HCT116 (cell line): Measurements from ENCODE around the gene NRCAM. TPM values are rescaled to one million over a fixed set of nuclear protein-coding genes. Genes with fewer than 3 reads are reported as not detected.

Experiments used
- ATAC-seq: fragments of 200-7000 bp; cut with Tn5 transposase; 2 replicates; pipeline ENCODE4 v1.9.1; 2020; ENCODE audit warnings: mild to moderate bottlenecking, moderate library complexity
- BruUV-seq: library from RNA; stranded (reverse); fragments of 400-500 nt; replicated peaks from 2 replicates; lab custom pipeline; 2021; lab: Mats Ljungman, UMichigan
- CTCF ChIA-PET: fragments of 300-600 bp; sonication (Branson Sonifier 250); formaldehyde crosslinking; loops from one replicate; lab custom pipeline; 2021; ENCODE audit warnings: antibody characterized with exemption; lab: Charles Lee
- POLR2A ChIA-PET: fragments of 300-600, 350-600 bp; sonication (Branson Sonifier 250); formaldehyde crosslinking; loops from one replicate; lab custom pipeline; 2021; ENCODE audit warnings: antibody characterized with exemption; lab: Charles Lee
- RAD21 ChIA-PET, 2 experiments: fragments of 300-600 bp; sonication (Branson Sonifier 250); formaldehyde crosslinking; loops; one replicate each; lab custom pipeline; 2023; ENCODE audit warnings: low total read pairs in 2 of 2; ENCODE audit not compliant: uncharacterized antibody in 2 of 2, unreplicated experiment in 2 of 2, low non-redundant PET in 1 of 2; lab: Charles Lee
- DNase-seq: peaks from one replicate; pipeline ENCODE4 v3.0.0-alpha.2; 2010; ENCODE audit warnings: low read depth, low spot score
- H2AFZ ChIP-seq: fragments of 200-600 bp; shearing (Covaris generic), sonication (generic); 2 replicates; pipeline ENCODE4 v1.6.1; 2017; ENCODE audit warnings: low read depth, mixed run types, mixed read lengths, antibody characterized with exemption, low read length; ENCODE audit not compliant: poor library complexity, severe bottlenecking
- H3K27ac ChIP-seq: 2 replicates; pipeline ENCODE4 v1.5.1; 2012; ENCODE audit warnings: low read depth, low read length
- H3K27me3 ChIP-seq: fragments of 200-600 bp; sonication (generic); 2 replicates; pipeline ENCODE4 v1.6.1; 2016; ENCODE audit warnings: mixed run types, low read length, mixed read lengths; ENCODE audit not compliant: insufficient read depth
- H3K36me3 ChIP-seq, 2 experiments: fragments of 200-500 bp in 1 of 2; fragments of 200-600 bp in 1 of 2; sonication (Bioruptor generic) in 1 of 2; sonication (generic) in 1 of 2; 2 replicates each; pipeline versions ENCODE4 v1.5.1 to v1.6.1; 2014 to 2016; ENCODE audit warnings: low read length in 2 of 2, inconsistent platforms in 1 of 2, mixed read lengths in 1 of 2, mixed run types in 1 of 2; ENCODE audit not compliant: insufficient read depth in 2 of 2, control insufficient read depth in 1 of 2
- H3K4me1 ChIP-seq, 2 experiments: fragments of 200-600 bp in 1 of 2; sonication (generic) in 1 of 2; 2 replicates each; pipeline versions ENCODE4 v1.5.1 to v1.6.1; 2012 to 2017; ENCODE audit warnings: low read length in 2 of 2, inconsistent platforms in 1 of 2, mild to moderate bottlenecking in 1 of 2, mixed read lengths in 1 of 2, mixed run types in 1 of 2, moderate library complexity in 1 of 2; ENCODE audit not compliant: insufficient read depth in 2 of 2, control insufficient read depth in 1 of 2
- H3K4me2 ChIP-seq: fragments of 200-600 bp; sonication (generic); 2 replicates; pipeline ENCODE4 v1.6.1; 2017; ENCODE audit warnings: mixed run types, low read length, mixed read lengths
- H3K4me3 ChIP-seq, 2 experiments: fragments of 200-600 bp in 1 of 2; sonication (generic) in 1 of 2; replicated peaks in 1 of 2; 2 replicates each; pipeline ENCODE4 v1.5.1; 2011 to 2016; ENCODE audit warnings: low read length in 2 of 2, control low read depth in 1 of 2, low read depth in 1 of 2, mild to moderate bottlenecking in 1 of 2, mixed read lengths in 1 of 2, mixed run types in 1 of 2
- H3K79me2 ChIP-seq: fragments of 200-600 bp; sonication (generic); 2 replicates; pipeline ENCODE4 v1.6.1; 2017; ENCODE audit warnings: mild to moderate bottlenecking, mixed run types, low read length, moderate library complexity, mixed read lengths; ENCODE audit not compliant: insufficient read depth
- H3K9ac ChIP-seq: fragments of 200-600 bp; sonication (generic); 2 replicates; pipeline ENCODE4 v1.6.1; 2016; ENCODE audit warnings: low read length, mixed read lengths
- H3K9me2 ChIP-seq: fragments of 200-600 bp; sonication (generic), shearing (Covaris generic); 2 replicates; pipeline ENCODE4 v1.6.1; 2017; ENCODE audit warnings: mixed run types, mild to moderate bottlenecking, moderate library complexity; ENCODE audit not compliant: insufficient read depth
- H3K9me3 ChIP-seq, 2 experiments: fragments of 200-500 bp in 1 of 2; fragments of 200-600 bp in 1 of 2; sonication (Bioruptor generic) in 1 of 2; sonication (generic) in 1 of 2; 2 replicates each; pipeline ENCODE4 v1.6.1; 2014 to 2017; ENCODE audit warnings: low read length in 2 of 2, mixed read lengths in 2 of 2, inconsistent platforms in 1 of 2, low read depth in 1 of 2, mild to moderate bottlenecking in 1 of 2, mixed run types in 1 of 2, moderate library complexity in 1 of 2; ENCODE audit not compliant: control insufficient read depth in 1 of 2, insufficient read depth in 1 of 2
- H4K20me1 ChIP-seq: fragments of 200-600 bp; sonication (generic), shearing (Covaris generic); 2 replicates; pipeline ENCODE4 v1.6.1; 2017; ENCODE audit warnings: mixed run types, mild to moderate bottlenecking, moderate library complexity; ENCODE audit not compliant: insufficient read depth
- CEBPB ChIP-seq: IDR thresholded peaks from 2 replicates; pipeline ENCODE4 v1.6.1; 2012; ENCODE audit warnings: low read depth
- FOSL1 ChIP-seq: IDR thresholded peaks from 2 replicates; pipeline ENCODE4 v1.6.1; 2012; ENCODE audit warnings: low read depth
- MAX ChIP-seq: IDR thresholded peaks from 2 replicates; pipeline ENCODE4 v1.6.1; 2012
- RAD21 ChIP-seq: IDR thresholded peaks from 2 replicates; pipeline ENCODE4 v1.6.1; 2012; ENCODE audit warnings: low read depth, mild to moderate bottlenecking
- SIN3A ChIP-seq: IDR thresholded peaks from 2 replicates; pipeline ENCODE4 v1.6.1; 2012; ENCODE audit warnings: low read depth
- SP1 ChIP-seq: IDR thresholded peaks from 2 replicates; pipeline ENCODE4 v1.6.1; 2012; ENCODE audit warnings: low read depth
- SRF ChIP-seq: IDR thresholded peaks from 2 replicates; pipeline ENCODE4 v1.6.1; 2012; ENCODE audit warnings: low read depth
- YY1 ChIP-seq: IDR thresholded peaks from 2 replicates; pipeline ENCODE4 v1.6.1; 2011; ENCODE audit warnings: low read length, low read depth, moderate library complexity, mild to moderate bottlenecking; ENCODE audit not compliant: insufficient replicate concordance; ENCODE audit errors: extremely low read depth
- ZBTB33 ChIP-seq: IDR thresholded peaks from 2 replicates; pipeline ENCODE4 v1.6.1; 2011; ENCODE audit warnings: mild to moderate bottlenecking, low read length, moderate library complexity; ENCODE audit not compliant: insufficient replicate concordance; ENCODE audit errors: extremely low read depth
- ZNF274 ChIP-seq: fragments of 200-500 bp; sonication (Bioruptor generic); IDR thresholded peaks from 2 replicates; pipeline ENCODE4 v1.6.1; 2014; ENCODE audit warnings: mild to moderate bottlenecking, low read depth, low read length, inconsistent platforms
- intact Hi-C: fragments of 100-400 bp; cut with micrococcal nuclease; formaldehyde crosslinking; loops from 2 replicates; pipeline ENCODE4 v1.10.0; 2022
- total RNA-seq: library from RNA; stranded (reverse); gene quantifications from one replicate; pipeline ENCODE4 v1.2.1, GENCODE V29; 2021; ENCODE audit not compliant: unreplicated experiment

Gene NRCAM
- total RNA-seq, 1 experiment from 2014 or later: 0.15 TPM

- BruUV-seq: no TSS peak
- no peak overlapping the region for H3K4me2 ChIP-seq
- CTCF ChIA-PET: no interaction called here
- RAD21 ChIA-PET: no interaction called here
- H3K9me2 ChIP-seq: no peaks in the 10 kb centered on the region; the same call in 1 of the 2 replicates
- H2AFZ ChIP-seq: no peak overlapping the region
- H3K27me3 ChIP-seq: no peaks in the 10 kb centered on the region
- no peaks in the 10 kb centered on the region for H4K20me1 ChIP-seq
- no peak overlapping the region for H3K9ac ChIP-seq
- H3K9me3 ChIP-seq: no peaks in the 10 kb centered on the region
- no peak overlapping the region for H3K4me3 ChIP-seq
- TF ChIP-seq RAD21 (no peak), CEBPB (no peak), MAX (no peak), SP1 (no peak), FOSL1 (no peak), ZBTB33 (no peak), SRF (no peak)
- H3K4me1 ChIP-seq: 0 out of 4 replicates have a peak, but pooled peaks cover 0 to 4% of the 10 kb centered on the region in 2 experiments
- no peaks in the 10 kb centered on the region for H3K36me3 ChIP-seq
- intact Hi-C loops: no loop called here
- POLR2A ChIA-PET: no interaction called here
- no peaks in the 10 kb centered on the region for H3K79me2 ChIP-seq
- ATAC-seq (no peak), DNase-seq (no peak)
- no peak overlapping the region for H3K27ac ChIP-seq
Measured at GRCh38 chr7:108413337-108413736, 42.9 kb downstream of the NRCAM start.

GRCh38 chr7:108409146-108409545 is 47.1 kb downstream of the NRCAM start:
- Histone ChIP-seq H3K79me2 (no peaks in the 10 kb centered on the region), H3K36me3 (no peaks in the 10 kb centered on the region), H2AFZ (no peak overlapping the region), H3K4me3 (no peak overlapping the region), H4K20me1 (no peaks in the 10 kb centered on the region), H3K27me3 (no peaks in the 10 kb centered on the region), H3K9me2 (no peaks in the 10 kb centered on the region), H3K9ac (no peak overlapping the region), H3K4me2 (no peak overlapping the region), H3K9me3 (no peaks in the 10 kb centered on the region), H3K4me1 (0 out of 4 replicates have a peak, but pooled peaks cover 0 to 4% of the 10 kb centered on the region in 2 experiments), H3K27ac (no peak overlapping the region)
- no TSS peak for BruUV-seq
- no peak for DNase-seq
- ChIA-PET RAD21 (no interaction called here), CTCF (no interaction called here), POLR2A (no interaction called here)
- TF ChIP-seq SIN3A (no peak), ZBTB33 (no peak), YY1 (no peak), ZNF274 (no peak), CEBPB (no peak)
- intact Hi-C loops: no loop called here
- ATAC-seq: no peak
